Stomach smooth muscle (tissue), 2 donors: ENCODE data around the gene PRAMEF9.
"Not testable (repeated sequence)": the region's sequence is repeated elsewhere in the genome, so short reads cannot be mapped to it uniquely, and the experiment has no call there.

Experiments used
- H3K27ac ChIP-seq: one replicate; pipeline ENCODE4 v1.7.0; 2013; ENCODE audit warnings: mild to moderate bottlenecking, low read length, inconsistent platforms
- H3K27me3 ChIP-seq, 2 donors: one replicate each; pipeline ENCODE4 v1.7.0; 2013; ENCODE audit warnings: low read length in 2 of 2; ENCODE audit not compliant: insufficient read depth in 2 of 2, control insufficient read depth in 1 of 2
- H3K36me3 ChIP-seq, 2 donors: one replicate each; pipeline ENCODE4 v1.7.0; 2013; ENCODE audit warnings: low read length in 2 of 2; ENCODE audit not compliant: control insufficient read depth in 2 of 2, insufficient read depth in 2 of 2
- H3K4me1 ChIP-seq: one replicate; pipeline ENCODE4 v1.7.0; 2013; ENCODE audit warnings: low read length; ENCODE audit not compliant: control insufficient read depth, insufficient read depth
- H3K4me3 ChIP-seq, 2 donors: one replicate each; pipeline ENCODE4 v1.7.0; 2013; ENCODE audit warnings: low read length in 2 of 2
- H3K9ac ChIP-seq, 2 donors: one replicate each; pipeline ENCODE4 v1.7.0; 2013; ENCODE audit warnings: low read length in 2 of 2, mild to moderate bottlenecking in 1 of 2
- H3K9me3 ChIP-seq, 2 donors: one replicate each; pipeline ENCODE4 v1.7.0; 2013; ENCODE audit warnings: low read length in 2 of 2; ENCODE audit not compliant: control insufficient read depth in 2 of 2
- donor health status: healthy.
- donor health status: Pancreatic carcinoma.

PRAMEF9 gene

DNA sequence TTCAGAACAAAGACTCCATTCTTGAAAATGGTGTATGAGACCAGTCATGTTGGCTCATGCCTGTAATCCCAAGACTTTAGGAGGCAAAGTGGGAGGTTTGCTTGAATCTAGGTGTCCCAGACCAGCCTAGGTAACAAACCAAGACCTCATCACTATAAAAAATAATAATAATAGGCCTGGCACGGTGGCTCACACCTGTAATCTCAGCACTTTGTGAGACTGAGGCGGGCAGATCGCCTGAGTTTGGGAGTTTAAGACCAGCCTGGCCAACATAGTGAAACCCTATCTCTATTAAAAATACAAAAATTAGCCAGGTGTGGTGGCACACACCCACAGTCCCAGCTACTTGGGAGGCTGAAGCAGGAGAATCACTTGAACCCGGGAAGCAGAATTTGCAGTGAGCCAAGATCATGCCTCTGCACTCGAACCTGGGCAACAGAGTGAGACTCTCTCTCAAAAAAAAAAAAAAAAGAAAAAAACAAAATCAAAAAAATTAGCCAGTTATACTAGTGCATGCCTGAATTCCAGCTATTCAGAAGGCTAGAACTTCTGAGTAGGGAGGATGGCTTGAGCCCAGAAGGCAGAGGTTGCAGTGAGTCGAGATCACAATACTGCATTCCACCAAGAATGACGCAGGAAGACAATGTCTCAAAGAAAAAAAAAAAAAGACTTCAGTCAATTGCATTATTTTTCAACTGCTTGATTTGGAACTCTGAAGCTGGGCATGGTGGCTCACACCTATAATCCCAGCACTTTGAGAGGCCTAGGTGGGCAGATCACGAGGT is 55.8 kb downstream of the PRAMEF9 start:
- not testable (repeated sequence) for H3K27ac ChIP-seq, H3K27me3 ChIP-seq, H3K9me3 ChIP-seq, H3K4me1 ChIP-seq, H3K4me3 ChIP-seq, H3K9ac ChIP-seq, H3K36me3 ChIP-seq

DNA sequence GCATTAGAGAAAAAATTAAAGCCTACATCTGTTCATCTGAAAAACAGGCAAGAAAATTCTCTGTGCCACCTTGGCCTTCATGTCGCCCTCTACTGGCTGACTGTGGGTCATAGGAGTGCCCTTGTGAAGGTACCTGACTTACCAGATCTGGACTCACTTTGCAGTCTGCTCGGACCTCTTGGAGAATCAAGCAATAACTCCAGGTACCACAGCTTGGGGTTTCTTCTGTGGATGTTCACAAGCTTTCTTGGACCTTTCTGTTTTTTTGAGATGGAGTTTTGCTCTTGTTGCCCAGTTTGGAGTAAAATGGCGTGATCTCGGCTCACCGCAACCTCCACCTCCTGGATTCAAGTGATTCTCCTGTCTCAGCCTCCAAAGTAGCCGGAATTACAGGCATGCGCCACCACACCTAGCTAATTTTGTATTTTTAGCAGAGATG is 56.7 kb downstream of the PRAMEF9 start:
- no peaks in the 10 kb centered on the region for H3K36me3 ChIP-seq
- no peak overlapping the region for H3K27ac ChIP-seq
- H3K9ac ChIP-seq, result no peak overlapping the region
- no peak overlapping the region for H3K4me3 ChIP-seq
- H3K9me3 ChIP-seq, result no peaks in the 10 kb centered on the region
- no peaks in the 10 kb centered on the region for H3K4me1 ChIP-seq
- H3K27me3 ChIP-seq, result peaks cover 0 to 9% of the 10 kb centered on the region in 2 donors
